Stimulated activated CD8-positive, alpha-beta memory T cell treated with anti-CD3 and anti-CD28 coated beads, Interleukin-4, amount 100 ng/mL, for 1 hour (primary cell): ENCODE measurements around the gene HNF1A.

Source experiments
- DNase-seq, 2 donors: peaks; one replicate each; pipeline ENCODE4 v3.0.0-alpha.2; 2020; ENCODE audit warnings: low read depth in 2 of 2, low spot score in 1 of 2

Gene HNF1A

GRCh38 chr12:121009741-121010140 lies 31.4 kb downstream of the HNF1A start:
- DNase-seq = no peak

GRCh38 chr12:121010860-121011259 lies 32.5 kb downstream of the HNF1A start:
- DNase-seq = no peak

- no peak for DNase-seq
Measured at GRCh38 chr12:121011820-121012219, 33.5 kb downstream of the HNF1A start.

GRCh38 chr12:121013715-121014114 lies 35.4 kb downstream of the HNF1A start:
- no peak for DNase-seq

- peak; percentile 81 for DNase-seq
Measured at GRCh38 chr12:121015825-121016766, 37.8 kb downstream of the HNF1A start, which contains the start of gene C12orf43. Gene C12orf43 (minus strand): TSS chr12:121016487. CDS start chr12:121016474, 13 bp downstream.

GRCh38 chr12:121017966-121018491 lies 39.7 kb downstream of the HNF1A start:
- DNase-seq = no peak

- DNase-seq = no peak
Measured at GRCh38 chr12:121018860-121019617, 40.7 kb downstream of the HNF1A start.

- DNase-seq = no peak
Measured at GRCh38 chr12:121021754-121022153, 43.4 kb downstream of the HNF1A start.

GRCh38 chr12:121022713-121023112 lies 44.4 kb downstream of the HNF1A start:
- DNase-seq = no peak

- no peak for DNase-seq
Measured at GRCh38 chr12:121023799-121024198, 45.5 kb downstream of the HNF1A start.

GRCh38 chr12:121025442-121026226 lies 47.3 kb downstream of the HNF1A start:
- DNase-seq = no peak

- DNase-seq = no peak
Measured at GRCh38 chr12:121026274-121027045, 48.1 kb downstream of the HNF1A start.

- no peak for DNase-seq
Measured at GRCh38 chr12:121030576-121031212, 52.4 kb downstream of the HNF1A start.

- DNase-seq = peak in 1 of 2 donors; percentile 26
Measured at GRCh38 chr12:121033625-121034349, 55.4 kb downstream of the HNF1A start.

GRCh38 chr12:121034616-121035305 lies 56.4 kb downstream of the HNF1A start:
- DNase-seq = no peak

- DNase-seq = no peak
Measured at GRCh38 chr12:121036810-121037326, 58.5 kb downstream of the HNF1A start.

GRCh38 chr12:121038861-121039668 lies 60.7 kb downstream of the HNF1A start, which contains the start of gene OASL:
Gene OASL (minus strand): TSS chr12:121039246. CDS start chr12:121038971, 275 bp downstream.
- DNase-seq = peak in 1 of 2 donors; percentile 61
